Putamen (tissue), 1 donor: ENCODE results near the gene FBXO48.
"Not testable (repeated sequence)": the region's sequence is repeated elsewhere in the genome, so short reads cannot be mapped to it uniquely, and the experiment has no call there.

Source experiments
- DNase-seq: peaks from one replicate; pipeline ENCODE4 v3.0.0-alpha.2; 2016; ENCODE audit warnings: low spot score

Gene FBXO48

GRCh38 chr2:68467077-68467960, at the start of gene FBXO48, which contains the start of gene APLF:
Gene FBXO48, minus strand, starts transcription at chr2:68467294. Its CDS starts 2,149 bp downstream, at chr2:68465145.
Gene APLF, plus strand, starts transcription at chr2:68467585. Its CDS starts 147 bp downstream, at chr2:68467732.
- peak; percentile 99 for DNase-seq

- DNase-seq = no peak
These were observed 49.2 kb upstream of the FBXO48 start for GRCh38 chr2:68516051-68516955.

DNA sequence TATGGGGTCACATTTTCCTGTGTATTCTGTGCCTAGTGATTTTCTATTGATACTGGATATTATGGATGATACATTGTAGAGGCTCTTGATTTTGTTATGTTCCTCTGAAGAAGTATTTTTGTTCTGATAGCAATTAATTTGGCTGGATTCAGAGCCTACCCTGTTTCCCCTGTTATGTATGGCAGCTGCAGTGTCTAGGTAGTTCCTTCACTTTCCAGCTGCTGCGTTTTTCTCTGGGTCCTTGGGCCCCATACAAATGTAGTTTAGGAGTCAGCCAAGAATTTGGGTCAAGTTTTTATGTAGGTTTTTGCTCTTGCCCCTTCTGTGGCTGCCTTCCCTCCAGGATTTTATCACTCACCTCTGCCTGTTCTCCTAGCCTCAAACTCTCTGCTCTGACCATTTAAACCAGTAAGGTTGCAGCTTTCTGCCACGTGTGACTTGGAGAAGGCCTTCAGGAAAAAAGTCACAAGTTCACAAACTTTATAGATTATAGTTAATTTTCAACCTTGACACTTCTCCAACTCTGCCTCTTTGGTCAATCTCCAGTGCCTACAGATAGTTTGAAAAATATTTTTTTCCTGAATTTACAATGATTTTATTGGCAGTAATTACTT, 47.3 kb upstream of the FBXO48 start:
- no peak for DNase-seq

- no peak for DNase-seq
These were observed 45.9 kb upstream of the FBXO48 start for GRCh38 chr2:68512966-68513365.

DNA sequence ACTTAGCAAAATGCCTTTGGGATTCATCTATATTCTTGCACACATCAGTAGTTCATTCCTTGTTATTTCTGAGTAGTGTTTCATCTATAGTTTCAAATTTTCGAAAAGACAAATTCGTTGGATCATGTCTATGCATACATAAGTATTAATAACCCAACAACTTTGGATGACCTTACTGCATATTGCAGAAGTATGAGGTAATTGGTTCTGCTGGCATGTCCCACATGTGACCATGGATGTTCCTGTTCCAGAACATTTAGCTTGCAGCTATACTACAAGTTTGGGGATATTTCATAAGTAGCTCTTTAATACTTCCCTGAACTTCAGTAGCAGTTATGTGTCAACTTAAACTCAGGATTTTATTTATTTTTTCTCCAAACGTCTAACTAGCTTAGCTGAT, 45.2 kb upstream of the FBXO48 start:
- no peak for DNase-seq

DNA sequence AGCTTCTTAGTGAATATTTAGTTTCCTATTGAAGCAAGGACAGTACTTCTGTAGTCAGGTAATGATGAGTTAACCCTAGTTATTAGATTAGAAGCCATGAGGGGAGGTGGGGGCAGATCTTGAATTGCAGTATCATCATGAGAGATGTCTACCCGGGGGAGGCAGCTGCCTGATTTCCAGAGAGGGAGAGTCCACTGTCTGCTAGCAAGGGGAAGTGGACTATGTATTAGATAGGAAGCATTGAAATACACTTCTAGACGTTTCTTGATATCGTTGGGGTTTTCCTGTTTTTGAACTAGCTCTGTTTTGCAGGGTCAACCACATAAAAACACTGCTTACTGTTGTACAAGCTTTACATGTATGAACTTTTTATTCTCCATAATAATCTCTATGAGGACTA, 39.1 kb upstream of the FBXO48 start:
- no peak for DNase-seq

- no peak for DNase-seq
These were observed 38.6 kb upstream of the FBXO48 start for GRCh38 chr2:68505603-68506159.

GRCh38 chr2:68501768-68502167, 34.7 kb upstream of the FBXO48 start:
- no peak for DNase-seq

DNA sequence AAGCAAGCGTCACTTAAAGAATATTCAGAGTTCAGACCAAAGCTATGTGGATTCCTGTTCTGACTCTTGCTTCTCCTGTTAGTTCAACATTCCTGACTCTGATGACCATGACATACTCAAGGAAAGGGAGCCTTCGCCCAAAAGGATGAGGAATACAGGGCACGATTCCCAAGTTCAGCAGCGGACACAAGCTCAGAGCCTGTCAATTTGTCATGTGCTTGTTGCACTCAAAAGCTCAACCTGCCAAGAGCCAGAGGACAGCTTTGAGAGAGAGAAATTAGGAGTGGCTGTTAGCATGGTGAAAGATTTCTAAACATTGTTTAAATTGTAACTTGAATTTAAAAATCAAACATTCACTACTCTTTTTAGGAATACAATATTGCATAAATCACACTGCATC, 33.6 kb upstream of the FBXO48 start:
- DNase-seq = no peak

GRCh38 chr2:68499133-68499532, 32.0 kb upstream of the FBXO48 start:
- DNase-seq = no peak

- DNase-seq = no peak
These were observed 24.5 kb upstream of the FBXO48 start for GRCh38 chr2:68491582-68491981.

DNA sequence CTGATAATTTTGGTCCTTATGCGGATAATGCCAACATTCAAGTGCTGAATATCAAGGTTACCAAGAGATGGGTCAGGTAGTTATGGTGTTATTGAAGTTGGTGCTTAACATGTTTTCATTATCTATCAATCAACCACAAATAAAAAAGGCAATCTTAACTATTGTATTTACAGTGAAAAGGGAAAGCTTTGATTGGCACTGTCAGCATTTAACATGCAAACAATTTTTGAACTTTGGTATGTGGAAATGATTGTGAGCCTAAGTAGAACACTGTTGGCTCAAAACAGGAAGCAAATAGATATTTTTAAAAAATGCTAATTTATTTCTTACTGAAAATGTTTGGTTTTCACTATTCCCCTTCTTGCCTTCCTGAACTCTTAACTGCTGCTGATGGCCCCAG, 22.2 kb upstream of the FBXO48 start:
- no peak for DNase-seq

DNA sequence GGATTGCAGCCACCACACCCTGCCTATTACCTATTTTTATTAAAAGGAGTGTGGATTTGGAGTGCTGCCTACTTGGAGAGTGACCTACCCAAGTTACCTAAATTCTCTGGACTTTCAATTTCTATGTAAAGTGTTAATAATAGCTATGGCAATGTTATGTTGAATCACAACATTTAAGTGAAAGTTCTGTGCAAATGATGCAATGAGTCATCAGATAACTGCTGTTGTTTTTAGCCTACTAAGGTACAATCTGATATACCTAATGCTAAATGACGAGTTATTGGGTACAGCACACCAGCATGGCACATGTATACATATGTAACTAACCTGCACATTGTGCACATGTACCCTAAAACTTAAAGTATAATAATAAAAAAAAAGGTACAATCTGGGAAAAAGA, 21.5 kb upstream of the FBXO48 start:
- not testable (repeated sequence) for DNase-seq

GRCh38 chr2:68487773-68488355, 20.8 kb upstream of the FBXO48 start:
- DNase-seq = no peak

DNA sequence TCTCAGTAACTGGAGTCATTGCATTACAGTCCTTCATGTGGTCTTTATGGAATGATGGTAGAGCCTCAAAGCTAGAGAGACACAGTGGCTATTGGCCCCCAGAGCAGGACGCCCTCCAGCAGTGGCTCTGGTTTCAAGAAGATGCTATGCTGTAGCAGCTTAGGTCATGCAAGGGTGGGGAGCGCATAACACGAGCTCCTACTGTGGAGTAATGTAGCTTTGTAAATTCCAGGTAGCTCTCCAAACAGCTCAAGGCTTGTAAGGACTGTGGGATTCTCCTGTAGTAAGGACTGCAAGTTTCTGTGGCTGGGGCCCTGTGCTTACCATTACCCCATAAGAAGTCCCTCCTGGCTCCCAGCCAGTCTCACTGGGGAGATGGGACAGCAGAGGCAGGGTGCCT, 15.9 kb upstream of the FBXO48 start:
- no peak for DNase-seq

- DNase-seq = no peak
These were observed 15.3 kb upstream of the FBXO48 start for GRCh38 chr2:68482296-68482820.

- DNase-seq = no peak
These were observed 11.6 kb upstream of the FBXO48 start for GRCh38 chr2:68478688-68479087.

DNA sequence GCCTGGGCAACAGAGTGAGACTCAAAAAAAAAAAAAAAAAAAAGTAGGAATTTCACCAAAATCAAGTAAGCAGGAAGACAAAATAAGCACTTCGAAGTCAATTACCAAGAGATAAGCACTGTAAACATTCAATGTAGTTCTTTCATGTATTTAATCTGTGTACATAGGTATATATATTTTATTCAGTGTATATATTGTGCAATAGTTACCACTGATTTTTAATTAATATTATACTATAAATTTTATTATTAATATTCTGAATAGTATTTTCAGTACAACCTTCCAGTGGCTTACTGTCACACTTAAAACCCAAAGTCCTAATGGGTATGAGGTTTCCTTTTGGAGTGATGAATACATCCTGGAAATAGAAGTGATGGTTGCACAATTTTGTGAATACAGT, 9.4 kb upstream of the FBXO48 start:
- no peak for DNase-seq

DNA sequence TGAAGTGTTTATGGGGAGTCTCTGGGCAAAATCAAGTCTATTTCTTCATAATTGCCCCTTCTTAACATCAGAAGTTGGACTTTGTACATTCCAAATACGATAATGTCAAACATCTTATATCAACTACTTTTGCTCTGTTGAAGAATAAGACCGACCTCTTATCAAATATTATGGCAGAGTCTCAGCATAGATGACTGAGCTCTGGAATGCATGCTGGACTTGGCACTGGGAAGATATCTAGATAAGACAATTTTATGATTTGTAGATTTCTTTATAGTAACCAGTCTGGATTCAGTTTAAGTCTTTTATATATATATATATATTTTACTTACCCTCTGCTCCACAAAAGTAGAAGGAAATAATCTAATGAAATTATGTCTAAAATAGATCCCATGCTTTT, 8.5 kb upstream of the FBXO48 start:
- DNase-seq = no peak

GRCh38 chr2:68475110-68475509, 8.0 kb upstream of the FBXO48 start:
- no peak for DNase-seq

DNA sequence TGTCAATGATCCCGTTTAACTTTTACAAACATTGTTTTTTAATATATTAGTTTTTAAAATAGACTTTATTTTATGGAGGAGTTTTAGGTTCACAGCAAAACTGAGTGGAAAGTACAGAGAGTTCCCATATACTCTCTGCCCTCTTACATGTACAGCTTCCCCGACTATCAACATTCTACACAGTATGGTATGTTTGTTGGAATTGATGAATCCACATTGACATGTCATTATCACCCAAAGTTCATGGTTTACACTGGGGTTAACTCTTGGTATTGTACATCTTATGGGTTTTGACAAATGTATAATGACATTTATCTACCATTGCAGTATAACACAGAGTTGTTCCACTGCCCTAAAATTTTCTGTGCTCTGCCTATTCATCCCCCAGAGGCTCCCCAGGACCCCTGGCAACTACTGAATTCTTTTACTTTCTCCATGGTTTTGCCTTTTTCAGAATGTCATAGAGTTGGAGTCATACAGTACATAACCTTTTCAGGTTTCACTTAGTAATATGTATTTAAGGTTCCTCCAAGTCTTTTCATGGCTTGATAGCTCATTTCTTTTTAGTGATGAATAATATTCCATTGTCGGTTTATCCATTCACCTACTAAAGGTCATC, 5.8 kb upstream of the FBXO48 start:
- no peak for DNase-seq
